GM12872 (cell line): Measurements from ENCODE around the gene BEST2.

Source experiments
- CTCF ChIP-seq: IDR thresholded peaks from 3 replicates; pipeline ENCODE4 v1.5.1; 2011; ENCODE audit warnings: low read depth, mild to moderate bottlenecking, low read length, moderate library complexity; ENCODE audit not compliant: insufficient read depth

The BEST2 gene

GRCh38 chr19:12792051-12792852 is 40.7 kb downstream of the BEST2 start:
- TF ChIP-seq CTCF, result no peak

- TF ChIP-seq CTCF, result no peak
Measured at GRCh38 chr19:12792853-12793289, 41.3 kb downstream of the BEST2 start.

- no peak for TF ChIP-seq CTCF
Measured at GRCh38 chr19:12793290-12794195, 42.0 kb downstream of the BEST2 start.

GRCh38 chr19:12794196-12794941 is 42.8 kb downstream of the BEST2 start:
- no peak for TF ChIP-seq CTCF

GRCh38 chr19:12794971-12795381 is 43.4 kb downstream of the BEST2 start:
- TF ChIP-seq CTCF, result no peak

- peak; percentile 97 for TF ChIP-seq CTCF
Measured at GRCh38 chr19:12796146-12797071, 44.8 kb downstream of the BEST2 start.
